H9 (cell line): Measurements from ENCODE around the gene KDM1B. TPM values are rescaled to one million over a fixed set of nuclear protein-coding genes. Genes with fewer than 3 reads are reported as not detected.

Experiments used
- DNase-seq: peaks from one replicate; pipeline ENCODE4 v3.0.0-alpha.2; 2017
- H2AFZ ChIP-seq: one replicate; pipeline ENCODE4 v1.6.1; 2013; ENCODE audit warnings: mild to moderate bottlenecking, low read length, control low read depth, moderate library complexity
- H2AK5ac ChIP-seq: 2 replicates; pipeline ENCODE4 v1.6.1; 2013; ENCODE audit warnings: low read length, control low read depth, mixed read lengths; ENCODE audit not compliant: insufficient read length
- H2BK120ac ChIP-seq: one replicate; pipeline ENCODE4 v1.6.1; 2013; ENCODE audit warnings: low read depth, mild to moderate bottlenecking, low read length, control low read depth, inconsistent platforms; ENCODE audit not compliant: poor library complexity, severe bottlenecking
- H2BK12ac ChIP-seq: 2 replicates; pipeline ENCODE4 v1.6.1; 2013; ENCODE audit warnings: low read length, control low read depth, mixed read lengths, low read depth; ENCODE audit not compliant: insufficient read length
- H2BK15ac ChIP-seq: 2 replicates; pipeline ENCODE4 v1.6.1; 2013; ENCODE audit warnings: low read depth, low read length, control low read depth
- H2BK20ac ChIP-seq: one replicate; pipeline ENCODE4 v1.6.1; 2013; ENCODE audit warnings: low read depth, mild to moderate bottlenecking, low read length, control low read depth, inconsistent platforms; ENCODE audit not compliant: poor library complexity, severe bottlenecking
- H2BK5ac ChIP-seq: 2 replicates; pipeline ENCODE4 v1.6.1; 2013; ENCODE audit warnings: low read length, control low read depth, mixed read lengths; ENCODE audit not compliant: insufficient read length
- H3K14ac ChIP-seq: 2 replicates; pipeline ENCODE4 v1.6.1; 2013; ENCODE audit warnings: low read length, control low read depth; ENCODE audit not compliant: insufficient read depth
- H3K18ac ChIP-seq: 2 replicates; pipeline ENCODE4 v1.6.1; 2013; ENCODE audit warnings: low read depth, mild to moderate bottlenecking, mixed read lengths, low read length, control low read depth; ENCODE audit not compliant: insufficient read length
- H3K23ac ChIP-seq: 2 replicates; pipeline ENCODE4 v1.6.1; 2013; ENCODE audit warnings: low read length, control low read depth, mixed read lengths, low read depth; ENCODE audit not compliant: insufficient read length
- H3K23me2 ChIP-seq: 2 replicates; pipeline ENCODE4 v1.6.1; 2013; ENCODE audit warnings: low read depth, mild to moderate bottlenecking, mixed read lengths, low read length, control low read depth; ENCODE audit not compliant: insufficient read length, poor library complexity, severe bottlenecking
- H3K27ac ChIP-seq: 2 replicates; pipeline ENCODE4 v1.5.1; 2013; ENCODE audit warnings: low read length, control low read depth, mixed read lengths, low read depth; ENCODE audit not compliant: insufficient read length
- H3K27me3 ChIP-seq: 2 replicates; pipeline ENCODE4 v1.6.1; 2013; ENCODE audit warnings: low read length, control low read depth, inconsistent platforms; ENCODE audit not compliant: insufficient read depth
- H3K4ac ChIP-seq: 2 replicates; pipeline ENCODE4 v1.6.1; 2013; ENCODE audit warnings: low read depth, mild to moderate bottlenecking, control low read depth, inconsistent platforms, low read length, moderate library complexity
- H3K4me1 ChIP-seq: 2 replicates; pipeline ENCODE4 v1.6.1; 2013; ENCODE audit warnings: low read length, control low read depth, inconsistent platforms; ENCODE audit not compliant: insufficient read depth
- H3K4me2 ChIP-seq: 2 replicates; pipeline ENCODE4 v1.6.1; 2013; ENCODE audit warnings: low read length, control low read depth, mixed read lengths; ENCODE audit not compliant: insufficient read length, insufficient read depth
- H3K56ac ChIP-seq: 2 replicates; pipeline ENCODE4 v1.6.1; 2013; ENCODE audit warnings: low read depth, mild to moderate bottlenecking, mixed read lengths, low read length, control low read depth; ENCODE audit not compliant: insufficient read length
- H3K79me1 ChIP-seq: 2 replicates; pipeline ENCODE4 v1.6.1; 2013; ENCODE audit warnings: low read depth, mild to moderate bottlenecking, moderate library complexity, low read length, control low read depth, inconsistent platforms; ENCODE audit not compliant: insufficient read depth, poor library complexity, severe bottlenecking
- H3K79me2 ChIP-seq: 2 replicates; pipeline ENCODE4 v1.6.1; 2013; ENCODE audit warnings: low read length, control low read depth, inconsistent platforms; ENCODE audit not compliant: insufficient read depth
- H3K9ac ChIP-seq: 2 replicates; pipeline ENCODE4 v1.6.1; 2013; ENCODE audit warnings: low read length, control low read depth, mixed read lengths; ENCODE audit not compliant: insufficient read length; ENCODE audit errors: extremely low read depth
- H3K9me3 ChIP-seq: one replicate; pipeline ENCODE4 v1.6.1; 2013; ENCODE audit warnings: low read depth, low read length, inconsistent platforms; ENCODE audit not compliant: control insufficient read depth
- H3T11ph ChIP-seq: one replicate; pipeline ENCODE4 v1.6.1; 2013; ENCODE audit warnings: mild to moderate bottlenecking, low read length, control low read depth, inconsistent platforms
- H4K20me1 ChIP-seq: one replicate; pipeline ENCODE4 v1.6.1; 2013; ENCODE audit not compliant: control insufficient read depth, insufficient read length, insufficient read depth
- H4K5ac ChIP-seq: 2 replicates; pipeline ENCODE4 v1.6.1; 2013; ENCODE audit warnings: low read depth, mild to moderate bottlenecking, mixed read lengths, low read length, control low read depth; ENCODE audit not compliant: insufficient read length
- H4K8ac ChIP-seq: replicated peaks from 2 replicates; pipeline ENCODE4 v1.6.1; 2013; ENCODE audit warnings: low read length, control low read depth, mixed read lengths, low read depth; ENCODE audit not compliant: insufficient read length
- H4K91ac ChIP-seq: 2 replicates; pipeline ENCODE4 v1.6.1; 2013; ENCODE audit warnings: low read depth, mild to moderate bottlenecking, moderate library complexity, mixed read lengths, low read length, control low read depth; ENCODE audit not compliant: insufficient read length
- H3K27ac Mint-ChIP-seq, 3 experiments: 2 replicates in 2 of 3; 3 replicates in 1 of 3; pipeline ENCODE4 v1.8.0; 2020 to 2021; ENCODE audit warnings: mixed read lengths in 3 of 3, mild to moderate bottlenecking in 1 of 3, moderate library complexity in 1 of 3
- H3K27me3 Mint-ChIP-seq: 2 replicates; pipeline ENCODE4 v1.8.0; 2021; ENCODE audit warnings: low read depth, mild to moderate bottlenecking, moderate library complexity, mixed read lengths
- H3K36me3 Mint-ChIP-seq, 3 experiments: 2 replicates in 2 of 3; 3 replicates in 1 of 3; pipeline ENCODE4 v1.8.0; 2020 to 2021; ENCODE audit warnings: low read depth in 3 of 3, mixed read lengths in 3 of 3; ENCODE audit not compliant: insufficient read depth in 1 of 3
- H3K4me1 Mint-ChIP-seq, 2 experiments: 2 replicates each; pipeline ENCODE4 v1.8.0; 2020; ENCODE audit warnings: mixed read lengths in 2 of 2
- H3K4me3 Mint-ChIP-seq, 2 experiments: 2 replicates in 1 of 2; 3 replicates in 1 of 2; pipeline ENCODE4 v1.8.0; 2020 to 2021; ENCODE audit warnings: mild to moderate bottlenecking in 2 of 2, mixed read lengths in 2 of 2, moderate library complexity in 1 of 2
- H3K9me3 Mint-ChIP-seq, 2 experiments: 2 replicates in 1 of 2; 3 replicates in 1 of 2; pipeline ENCODE4 v1.8.0; 2020; ENCODE audit warnings: mild to moderate bottlenecking in 2 of 2, mixed read lengths in 2 of 2, moderate library complexity in 1 of 2
- WGBS: extraction: QIAGEN DNeasy Blood & Tissue Kit; methylation state at CpG from one replicate; pipeline ENCODE4 v1.1.7; 2013; ENCODE audit warnings: missing lambda C conversion rate, low lambda C conversion rate, mixed read lengths; ENCODE audit not compliant: insufficient read length; ENCODE audit errors: extremely low coverage; 5-methylcytosine and 5-hydroxymethylcytosine counted together
- total RNA-seq: library from RNA; stranded (reverse); gene quantifications from 2 replicates; pipeline ENCODE4 v1.2.1, GENCODE V29; 2021
- TF ChIP-seq, protein P1 (sequence below): fragments of 200-600 bp; sonication (generic); conservative IDR thresholded peaks from 3 replicates; pipeline ENCODE4 v1.8.0; 2021; ENCODE audit warnings: antibody characterized with exemption, mild to moderate bottlenecking

The KDM1B gene
- total RNA-seq, 1 experiment from 2014 or later: 5.4 TPM

DNA sequence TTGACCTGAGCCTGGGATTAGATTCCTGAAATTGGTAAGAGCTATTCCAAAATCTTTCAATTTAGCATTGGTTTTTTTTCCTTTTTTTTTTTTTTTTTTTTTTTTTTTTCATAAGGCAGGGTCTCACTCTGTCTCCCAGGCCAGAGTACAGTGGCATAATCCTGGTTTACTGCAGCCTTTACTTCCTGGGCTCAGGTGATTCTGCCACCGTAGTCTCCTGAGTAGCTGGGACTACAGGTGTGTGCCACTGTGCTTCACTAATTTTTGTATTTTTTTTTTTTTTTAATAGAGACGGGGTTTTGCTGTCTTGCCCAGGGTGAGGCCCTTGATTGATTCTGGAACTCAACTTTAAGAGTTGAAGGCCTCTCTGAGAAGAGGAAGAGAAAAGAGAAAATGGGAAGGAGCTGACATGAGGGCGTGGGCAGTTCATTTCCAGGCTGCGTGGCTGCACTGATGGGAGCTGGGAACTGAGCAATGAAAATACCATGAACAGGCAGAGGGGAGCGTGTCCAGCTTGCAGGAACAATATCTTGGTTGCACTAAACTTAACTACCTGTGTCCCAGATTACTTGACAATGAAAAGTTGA, 24.6 kb downstream of the KDM1B start:
- H3K4me1 Mint-ChIP-seq: peaks cover 8 to 17% of the 10 kb centered on the region in 2 experiments
- no peaks in the 10 kb centered on the region for H3K4me1 ChIP-seq
- TF ChIP-seq, protein P1, sequence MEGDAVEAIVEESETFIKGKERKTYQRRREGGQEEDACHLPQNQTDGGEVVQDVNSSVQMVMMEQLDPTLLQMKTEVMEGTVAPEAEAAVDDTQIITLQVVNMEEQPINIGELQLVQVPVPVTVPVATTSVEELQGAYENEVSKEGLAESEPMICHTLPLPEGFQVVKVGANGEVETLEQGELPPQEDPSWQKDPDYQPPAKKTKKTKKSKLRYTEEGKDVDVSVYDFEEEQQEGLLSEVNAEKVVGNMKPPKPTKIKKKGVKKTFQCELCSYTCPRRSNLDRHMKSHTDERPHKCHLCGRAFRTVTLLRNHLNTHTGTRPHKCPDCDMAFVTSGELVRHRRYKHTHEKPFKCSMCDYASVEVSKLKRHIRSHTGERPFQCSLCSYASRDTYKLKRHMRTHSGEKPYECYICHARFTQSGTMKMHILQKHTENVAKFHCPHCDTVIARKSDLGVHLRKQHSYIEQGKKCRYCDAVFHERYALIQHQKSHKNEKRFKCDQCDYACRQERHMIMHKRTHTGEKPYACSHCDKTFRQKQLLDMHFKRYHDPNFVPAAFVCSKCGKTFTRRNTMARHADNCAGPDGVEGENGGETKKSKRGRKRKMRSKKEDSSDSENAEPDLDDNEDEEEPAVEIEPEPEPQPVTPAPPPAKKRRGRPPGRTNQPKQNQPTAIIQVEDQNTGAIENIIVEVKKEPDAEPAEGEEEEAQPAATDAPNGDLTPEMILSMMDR: no peak

More for the DNA sequence above, 24.6 kb downstream of the KDM1B start:
- no peak overlapping the region for H2BK15ac ChIP-seq
- no peak overlapping the region for H4K8ac ChIP-seq
- no peak overlapping the region for H2BK120ac ChIP-seq
- no peak overlapping the region for H2BK12ac ChIP-seq
- H3K9ac ChIP-seq: no peak overlapping the region
- no peak overlapping the region for H3K56ac ChIP-seq
- no peaks in the 10 kb centered on the region for H3K79me1 ChIP-seq
- no peaks in the 10 kb centered on the region for H3K27me3 Mint-ChIP-seq
- no peaks in the 10 kb centered on the region for H3K23me2 ChIP-seq
- no CpG with 5 or more reads among the region's 5 CpGs for WGBS
- no peaks in the 10 kb centered on the region for H3K27me3 ChIP-seq
- no peak overlapping the region for H2BK20ac ChIP-seq
- no peak overlapping the region for H4K91ac ChIP-seq
- H3K14ac ChIP-seq: no peak overlapping the region
- no peak overlapping the region for H2AK5ac ChIP-seq
- H3K9me3 Mint-ChIP-seq: no peaks in the 10 kb centered on the region
- H3K79me2 ChIP-seq: no peaks in the 10 kb centered on the region
- no peak for DNase-seq
- H3T11ph ChIP-seq: no peak overlapping the region
- H3K18ac ChIP-seq: no peak overlapping the region
- H3K4me3 Mint-ChIP-seq: no peak overlapping the region; a peak in 1 of 5 replicates
- no peak overlapping the region for H4K5ac ChIP-seq
- H4K20me1 ChIP-seq: no peaks in the 10 kb centered on the region
- peaks cover 5 to 41% (median 25%) of the 10 kb centered on the region in 3 experiments; a peak in 6 of 7 replicates for H3K36me3 Mint-ChIP-seq
- no peak overlapping the region for H2AFZ ChIP-seq
- no peak overlapping the region for H3K27ac ChIP-seq
- H3K4me2 ChIP-seq: no peak overlapping the region
- H3K27ac Mint-ChIP-seq: peak overlapping the region; percentile 36 to 78 (median 48)
- H3K4ac ChIP-seq: no peak overlapping the region
- H3K23ac ChIP-seq: no peak overlapping the region
- H2BK5ac ChIP-seq: no peak overlapping the region
- no peaks in the 10 kb centered on the region for H3K9me3 ChIP-seq
